Mammary epithelial cell (primary cell): ENCODE data around the gene INSR.

Experiments
- CTCF ChIP-seq, 2 donors: IDR thresholded peaks in 1 of 2; conservative IDR thresholded peaks in 1 of 2; 2 replicates each; pipeline ENCODE4 v1.5.1; 2011 to 2012; ENCODE audit warnings: inconsistent platforms in 2 of 2, low read length in 2 of 2, mild to moderate bottlenecking in 2 of 2, control low read depth in 1 of 2, low read depth in 1 of 2; ENCODE audit not compliant: insufficient read depth in 1 of 2; ENCODE audit errors: extremely low read depth in 1 of 2
- EZH2 ChIP-seq: IDR thresholded peaks from 2 replicates; pipeline ENCODE4 v1.6.1; 2012; ENCODE audit warnings: low read length, inconsistent platforms, borderline replicate concordance

- TF ChIP-seq EZH2 (no peak), CTCF (conservative IDR thresholded peaks at IDR 0.05 in 1 of 2, IDR thresholded peaks at IDR 0.05 in 1 of 2; ENCODE audit: extremely low read depth in 1 of 2, insufficient read depth in 1 of 2, low read depth in 1 of 2, low read length in 2 of 2) (no peak)
Measured at GRCh38 chr19:7263066-7263465, 31.1 kb downstream of the INSR start.
